Measurements from ENCODE around the gene COL13A1. TPM values are rescaled to one million over a fixed set of nuclear protein-coding genes. Genes with fewer than 3 reads are reported as not detected.

Gene COL13A1
- 5.9 TPM for total RNA-seq (2021; ENCODE audit: unreplicated experiment)
- polyA plus RNA-seq (2012), result 9.4 and 10.1 TPM in 2 replicates
- Bru-seq, nascent RNA, result percentile 43 among the genes with signal in this experiment
- percentile 31 among the genes with signal in this experiment for BruChase-seq, experiment 1, labeled RNA remaining after a 6-hour chase
- percentile 40 among the genes with signal in this experiment for BruChase-seq, experiment 2, labeled RNA remaining after a 2-hour chase
- long read RNA-seq, partial matches to known transcripts, result 3 of 12 reads
- long read RNA-seq, other reads (novel, unspliced or antisense), result 8 of 12 reads

- DNase-seq (ENCODE audit: low read depth, low spot score), result peak; percentile 71
- ChIA-PET CTCF (interaction anchor here (0.6 to 2.7 kb wide), 22 partner anchors 8 to 287 kb away, joined by 3 to 54 read pairs (median 4); no protein-coding TSS in a partner anchor), RAD21 (ENCODE audit: low non-redundant PET in 1 of 2, low total read pairs in 2 of 2, uncharacterized antibody in 2 of 2, unreplicated experiment in 2 of 2) (interaction anchor here in 1 of 2 experiments (0.8 kb wide), 1 partner anchor 157 kb away, joined by 5 read pairs; no protein-coding TSS in a partner anchor), POLR2A (interaction anchor here (0.7 kb wide), 1 partner anchor 46 kb away, joined by 7 read pairs; no protein-coding TSS in a partner anchor)
- H3K79me2 ChIP-seq (ENCODE audit: insufficient read depth, low read length), result no peaks in the 10 kb centered on the region
- peak within 1 kb of the TSS; percentile 69 to 75 for H3K4me3 ChIP-seq (replicated peaks in 1 of 2; ENCODE audit: low read depth in 1 of 2, low read length in 2 of 2)
- no peaks in the 10 kb centered on the region for H3K27me3 ChIP-seq (ENCODE audit: insufficient read depth, low read length)
- TF ChIP-seq SRF (IDR thresholded peaks at IDR 0.05; ENCODE audit: low read depth) (no peak), CTCF (IDR thresholded peaks at IDR 0.05 in 2 of 3, conservative IDR thresholded peaks at IDR 0.05 in 1 of 3; ENCODE audit: borderline replicate concordance in 1 of 3, insufficient read depth in 1 of 3, low read depth in 2 of 3, low read length in 2 of 3) (no peak), ZFX (IDR thresholded peaks at IDR 0.05) (no peak), EZH2phosphoT487 (IDR thresholded peaks at IDR 0.05; ENCODE audit: borderline replicate concordance) (no peak), RAD21 (IDR thresholded peaks at IDR 0.05; ENCODE audit: low read depth) (no peak), CBX3 (IDR thresholded peaks at IDR 0.05; ENCODE audit: low read depth) (no peak), YY1 (IDR thresholded peaks at IDR 0.05; ENCODE audit: extremely low read depth, insufficient replicate concordance, low read depth, low read length) (no peak), ZBTB33 (IDR thresholded peaks at IDR 0.05; ENCODE audit: extremely low read depth, insufficient replicate concordance, low read length) (no peak), SP1 (IDR thresholded peaks at IDR 0.05; ENCODE audit: low read depth) (peak; percentile 43; the same call in 1 of the 2 replicates), JUND (IDR thresholded peaks at IDR 0.05) (no peak), CEBPB (IDR thresholded peaks at IDR 0.05; ENCODE audit: low read depth) (no peak), ELF1 (IDR thresholded peaks at IDR 0.05; ENCODE audit: borderline replicate concordance, low read depth) (no peak), EZH2 (IDR thresholded peaks at IDR 0.05) (no peak), ATF3 (IDR thresholded peaks at IDR 0.05) (no peak), ZNF274 (IDR thresholded peaks at IDR 0.05; ENCODE audit: low read depth, low read length) (no peak), SIN3A (IDR thresholded peaks at IDR 0.05; ENCODE audit: low read depth) (no peak), MAX (IDR thresholded peaks at IDR 0.05) (peak; percentile 72), TCF7L2 (IDR thresholded peaks at IDR 0.05; ENCODE audit: borderline replicate concordance, extremely low read depth, insufficient read depth, insufficient read length) (peak; percentile 43), POLR2AphosphoS5 (IDR thresholded peaks at IDR 0.05; ENCODE audit: low read depth, low read length) (peak; percentile 74), FOSL1 (IDR thresholded peaks at IDR 0.05; ENCODE audit: low read depth) (no peak)
- no peaks in the 10 kb centered on the region for H3K9me2 ChIP-seq (ENCODE audit: insufficient read depth)
- H3K27ac ChIP-seq (ENCODE audit: low read depth, low read length), result peak within 1 kb of the TSS; percentile 35; the same call in 1 of the 2 replicates
- peak; percentile 55 for ATAC-seq
- H3K9ac ChIP-seq (ENCODE audit: low read length), result peak within 1 kb of the TSS; percentile 60
- no peaks in the 10 kb centered on the region for H3K9me3 ChIP-seq (ENCODE audit: control insufficient read depth in 1 of 2, insufficient read depth in 1 of 2, low read depth in 1 of 2, low read length in 2 of 2)
- H2AFZ ChIP-seq (ENCODE audit: low read depth, low read length, poor library complexity, severe bottlenecking), result peak within 1 kb of the TSS; percentile 77
- H4K20me1 ChIP-seq (ENCODE audit: insufficient read depth), result no peaks in the 10 kb centered on the region
- TSS peak; percentile 76 for BruUV-seq (replicated peaks)
- H3K4me1 ChIP-seq (ENCODE audit: control insufficient read depth in 1 of 2, insufficient read depth in 2 of 2, low read length in 2 of 2), result peaks cover 7 to 47% of the 10 kb centered on the region in 2 experiments; a peak in 3 of 4 replicates
- peak within 1 kb of the TSS; percentile 97 for H3K4me2 ChIP-seq (ENCODE audit: low read length)
- intact Hi-C loops (cut with micrococcal nuclease), result loop anchor here (1.0 to 5.0 kb wide), 3 partner anchors 105 to 157 kb away; no protein-coding TSS in a partner anchor
- H3K36me3 ChIP-seq (ENCODE audit: control insufficient read depth in 1 of 2, insufficient read depth in 2 of 2, low read length in 2 of 2), result no peaks in the 10 kb centered on the region
Measured at GRCh38 chr10:69801434-69802315, at the start of gene COL13A1. COL13A1 (plus strand) TSS chr10:69801906; CDS start chr10:69802424, 518 bp downstream.
